Activated CD4-positive, alpha-beta T cell treated with anti-CD3 and anti-CD28 coated beads, Interleukin-2, Interleukin-6, amounts not matched to agents 100 ng/mL and 50 ng/mL, durations not matched to agents 16 hours and 8 hours (primary cell): ENCODE results near the gene MMRN2.
"Not testable (repeated sequence)": the region's sequence is repeated elsewhere in the genome, so short reads cannot be mapped to it uniquely, and the experiment has no call there.

ENCODE experiments used
- DNase-seq: peaks from one replicate; pipeline ENCODE4 v3.0.0-alpha.2; 2020

Gene MMRN2

DNA sequence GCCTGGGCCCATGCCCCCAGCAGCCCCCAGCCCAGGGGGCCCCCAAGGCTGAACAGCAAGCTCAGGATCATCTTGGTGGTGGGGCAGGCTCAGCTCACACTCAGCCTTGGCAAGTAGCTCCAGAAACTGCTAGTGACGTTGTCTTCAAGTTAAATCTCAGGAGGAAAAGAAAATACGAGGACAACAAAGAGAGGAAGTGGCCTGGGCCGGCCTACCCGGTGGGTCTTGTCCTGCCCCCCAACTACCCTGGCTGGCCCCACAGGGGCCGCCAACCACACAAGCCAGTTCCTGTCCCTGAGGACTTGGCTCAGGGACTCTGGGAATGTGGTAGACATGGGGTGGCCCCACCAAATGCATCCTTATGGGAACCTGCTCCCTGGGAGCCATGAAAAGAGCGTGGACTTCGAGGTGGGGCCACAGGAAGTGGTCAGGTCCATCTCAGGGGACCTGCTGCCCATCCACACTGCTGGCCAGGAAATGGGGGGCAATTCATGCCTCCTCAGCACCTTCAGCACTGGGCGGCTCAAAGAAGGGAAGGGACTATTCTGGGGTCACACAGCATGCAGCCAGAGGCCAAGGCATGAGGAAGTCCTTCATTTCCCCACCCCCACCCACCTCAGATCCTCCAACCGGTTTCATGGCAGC lies at the start of gene MMRN2:
MMRN2 (minus strand) TSS at position 145 of the 645 bp plus-strand sequence; CDS start at position 71, 74 bp downstream.
- DNase-seq = no peak

DNA sequence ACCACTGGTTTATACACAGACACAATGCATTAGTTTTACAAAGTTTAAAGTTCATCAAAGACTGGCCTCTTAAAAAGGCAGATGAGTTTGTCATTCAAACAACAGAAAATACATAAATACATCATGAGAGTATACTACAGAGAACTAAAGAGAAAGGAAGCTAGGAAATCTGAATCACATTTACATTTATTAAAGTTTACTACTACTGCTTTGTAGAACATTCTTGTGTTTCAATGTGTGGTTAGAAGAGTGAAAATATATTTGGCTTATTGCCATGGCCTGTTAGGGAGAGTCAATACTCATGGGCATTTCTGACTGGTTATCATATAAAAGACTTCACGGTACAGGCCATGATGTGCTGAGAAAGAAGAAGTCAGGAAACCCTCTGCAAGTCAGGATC lies 49.7 kb upstream of the MMRN2 start:
- DNase-seq = not testable (repeated sequence)

DNA sequence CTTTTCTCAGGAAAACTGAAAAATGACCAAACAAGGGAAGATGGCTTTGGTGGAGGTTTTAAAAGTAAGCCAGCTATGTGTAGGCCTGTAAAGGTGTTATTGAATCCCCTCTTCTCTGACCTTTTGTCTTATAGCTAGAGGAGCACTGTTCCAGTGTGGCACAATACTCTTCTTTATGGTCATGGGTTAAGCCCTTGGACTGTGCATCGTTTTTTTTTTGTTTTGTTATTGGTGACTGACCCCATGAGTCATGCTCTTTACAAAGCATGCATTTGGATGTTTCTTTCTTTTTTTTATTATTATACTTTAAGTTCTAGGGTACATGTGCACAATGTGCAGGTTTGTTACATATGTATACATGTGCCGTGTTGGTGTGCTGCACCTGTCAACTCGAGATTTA lies 43.1 kb upstream of the MMRN2 start:
- no peak for DNase-seq

- not testable (repeated sequence) for DNase-seq
These were observed 42.5 kb upstream of the MMRN2 start for GRCh38 chr10:86999802-87000403.

- no peak for DNase-seq
These were observed 35.5 kb upstream of the MMRN2 start for GRCh38 chr10:86992929-86993328.

DNA sequence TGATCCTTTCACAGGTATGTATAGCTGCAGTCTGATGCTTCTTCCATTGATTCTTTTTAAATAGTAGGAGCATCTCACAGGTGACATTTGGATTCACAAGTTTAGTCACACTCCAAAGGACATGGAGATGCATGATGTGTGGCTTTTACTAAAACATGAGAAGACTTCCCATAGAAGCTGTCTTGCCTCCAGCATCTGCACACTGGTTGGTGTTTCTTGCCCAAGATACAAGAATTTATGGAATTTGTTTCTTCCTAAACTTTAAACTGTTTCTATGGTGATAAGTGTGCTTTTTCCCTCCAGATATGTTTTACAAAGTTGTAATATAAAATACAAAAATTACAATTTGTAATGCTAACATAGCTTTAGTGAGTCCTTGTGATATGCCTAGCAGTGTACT lies 35.0 kb upstream of the MMRN2 start:
- no peak for DNase-seq

GRCh38 chr10:86991362-86991761 lies 33.9 kb upstream of the MMRN2 start:
- DNase-seq = not testable (repeated sequence)

DNA sequence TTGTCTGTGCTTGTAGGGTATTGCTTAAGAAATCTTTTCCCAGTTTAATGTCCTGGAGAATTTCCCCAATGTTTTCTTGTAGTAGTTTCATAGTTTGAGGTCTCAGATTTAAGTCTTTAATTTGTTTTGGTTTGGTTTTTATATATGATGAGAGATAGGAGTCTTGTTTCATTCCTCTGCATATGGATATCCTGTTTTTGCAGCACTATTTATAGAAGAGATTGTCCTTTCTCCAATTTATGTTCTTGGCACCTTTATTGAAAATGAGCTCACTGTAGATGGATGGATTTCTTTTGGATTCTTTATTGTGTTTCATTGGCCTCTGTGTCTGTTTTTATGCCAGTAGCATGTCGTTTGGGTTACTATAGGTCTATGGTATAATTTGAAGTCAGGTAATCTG lies 31.1 kb upstream of the MMRN2 start:
- DNase-seq = no peak

DNA sequence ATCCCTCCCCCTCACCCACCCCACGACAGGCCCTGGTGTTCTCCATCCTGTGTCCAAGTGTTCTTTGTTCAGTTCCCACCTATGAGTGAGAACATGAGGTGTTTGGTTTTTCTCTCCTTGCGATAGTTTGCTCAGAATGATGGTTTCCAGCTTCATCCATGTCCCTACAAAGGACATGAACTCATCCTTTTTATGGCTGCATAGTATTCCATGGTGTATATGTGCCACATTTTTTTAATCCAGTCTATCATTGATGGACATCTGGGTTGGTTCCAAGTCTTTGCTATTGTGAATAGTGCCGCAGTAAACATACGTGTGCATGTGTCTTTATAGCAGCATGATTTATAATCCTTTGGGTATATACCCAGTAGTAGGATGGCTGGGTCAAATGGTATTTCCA lies 27.1 kb upstream of the MMRN2 start:
- not testable (repeated sequence) for DNase-seq

DNA sequence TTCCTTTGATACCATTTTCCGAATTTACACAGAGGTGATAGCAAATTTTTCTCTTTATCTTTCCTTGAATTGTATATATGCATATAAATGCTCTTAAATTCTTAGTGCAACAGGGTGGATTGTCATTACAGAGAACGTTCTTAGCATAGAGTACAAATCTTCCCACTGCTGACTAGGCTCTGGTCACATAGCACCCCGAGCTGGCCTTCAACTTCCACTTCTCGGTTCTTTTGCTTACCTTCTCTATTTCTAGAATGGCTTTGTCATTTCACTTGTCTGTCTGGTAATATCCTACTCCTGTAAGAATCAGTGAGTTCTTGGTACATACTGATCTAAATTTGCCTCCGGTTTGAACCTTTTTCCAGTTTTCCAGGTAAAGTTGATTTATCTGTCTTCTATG lies 24.3 kb upstream of the MMRN2 start:
- no peak for DNase-seq

DNA sequence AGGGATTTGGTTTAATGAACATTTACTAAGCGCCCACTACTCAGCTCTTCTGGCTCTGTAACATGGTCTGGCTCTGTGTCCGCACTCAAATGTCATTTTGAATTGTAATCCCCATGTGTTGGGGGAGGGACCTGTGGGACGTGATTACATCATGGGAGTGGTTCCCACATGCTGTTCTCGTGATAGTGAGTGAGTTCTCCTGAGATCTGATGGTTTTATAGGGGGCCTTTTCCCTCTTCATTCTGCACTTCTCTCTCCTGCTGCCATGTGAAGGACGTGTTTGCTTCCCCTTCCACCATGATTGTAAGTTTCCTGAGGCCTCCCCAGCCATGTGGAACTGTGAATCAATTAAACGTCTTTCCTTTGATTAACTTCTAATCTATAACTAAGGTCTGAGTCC lies 23.6 kb upstream of the MMRN2 start:
- not testable (repeated sequence) for DNase-seq

DNA sequence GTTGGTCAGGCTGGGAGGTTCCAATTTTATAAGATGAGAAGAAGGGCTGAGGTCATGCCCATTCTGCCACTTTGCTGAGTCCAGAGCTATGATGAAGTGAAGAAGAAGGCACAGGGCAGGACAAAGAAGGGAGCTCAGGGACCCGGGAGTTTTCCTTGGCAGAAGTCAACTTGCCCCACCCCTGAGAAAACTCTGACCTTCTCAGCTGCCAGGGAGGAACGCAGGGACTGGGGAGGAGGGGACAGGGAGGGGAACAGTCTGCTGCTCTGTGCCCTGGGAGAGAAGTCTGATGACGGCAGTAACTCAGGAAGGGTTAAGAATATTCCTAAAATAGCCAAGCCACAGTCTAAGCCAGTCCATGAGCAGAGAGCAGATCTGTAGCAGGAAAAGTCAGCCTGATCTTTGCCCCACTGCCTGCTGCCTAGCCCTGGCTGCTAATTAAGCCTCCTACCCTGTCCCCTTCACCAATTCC lies 22.6 kb upstream of the MMRN2 start:
- no peak for DNase-seq

DNA sequence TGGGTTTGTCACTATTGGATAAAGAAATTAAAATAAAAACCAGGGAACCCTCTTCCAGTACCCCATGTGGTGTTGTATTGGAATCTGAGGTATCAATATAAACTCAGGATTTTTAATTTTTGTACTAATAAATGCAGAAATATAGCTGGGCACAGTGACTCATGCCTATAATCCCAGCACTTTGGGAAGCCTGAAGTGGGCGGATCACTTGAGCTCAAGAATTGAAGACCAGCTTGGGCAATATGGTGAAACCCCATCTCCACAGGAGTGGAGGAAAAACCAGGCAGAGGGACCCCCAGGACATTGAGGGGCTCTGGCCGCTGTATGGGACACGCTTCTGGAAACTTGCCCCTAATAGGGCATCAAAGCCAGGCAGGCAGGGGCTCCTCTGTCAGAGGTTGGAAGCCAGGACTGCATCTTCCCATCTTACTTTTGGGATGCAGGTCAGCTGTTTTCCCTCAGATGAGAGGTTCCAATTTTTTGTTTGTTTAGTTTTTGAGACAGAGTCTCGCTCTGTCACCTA lies 21.9 kb upstream of the MMRN2 start:
- DNase-seq = no peak

GRCh38 chr10:86978457-86978856 lies 21.0 kb upstream of the MMRN2 start:
- DNase-seq = not testable (repeated sequence)

GRCh38 chr10:86976362-86977056 lies 19.1 kb upstream of the MMRN2 start:
- no peak for DNase-seq

DNA sequence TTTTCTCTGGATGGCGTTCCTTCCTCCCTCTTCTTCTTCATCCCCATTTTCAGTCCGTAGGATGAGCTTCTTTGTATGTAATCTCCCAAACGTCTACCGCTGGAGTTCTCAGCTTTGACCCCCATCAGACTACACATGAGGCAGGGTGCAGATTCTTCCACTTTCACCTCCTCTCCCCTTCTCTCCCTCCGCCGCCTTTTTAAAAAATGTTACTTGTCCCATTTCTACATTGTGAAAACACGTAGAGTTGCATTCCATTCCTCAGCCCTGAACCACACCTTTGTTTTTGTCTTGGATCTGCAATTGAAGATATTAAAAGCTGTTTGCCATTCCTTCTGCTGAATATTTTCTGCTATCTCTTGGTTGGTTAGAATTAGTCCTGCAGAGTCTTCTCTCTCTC lies 17.1 kb upstream of the MMRN2 start:
- no peak for DNase-seq

GRCh38 chr10:86972613-86973380 lies 15.4 kb upstream of the MMRN2 start:
- DNase-seq = no peak

DNA sequence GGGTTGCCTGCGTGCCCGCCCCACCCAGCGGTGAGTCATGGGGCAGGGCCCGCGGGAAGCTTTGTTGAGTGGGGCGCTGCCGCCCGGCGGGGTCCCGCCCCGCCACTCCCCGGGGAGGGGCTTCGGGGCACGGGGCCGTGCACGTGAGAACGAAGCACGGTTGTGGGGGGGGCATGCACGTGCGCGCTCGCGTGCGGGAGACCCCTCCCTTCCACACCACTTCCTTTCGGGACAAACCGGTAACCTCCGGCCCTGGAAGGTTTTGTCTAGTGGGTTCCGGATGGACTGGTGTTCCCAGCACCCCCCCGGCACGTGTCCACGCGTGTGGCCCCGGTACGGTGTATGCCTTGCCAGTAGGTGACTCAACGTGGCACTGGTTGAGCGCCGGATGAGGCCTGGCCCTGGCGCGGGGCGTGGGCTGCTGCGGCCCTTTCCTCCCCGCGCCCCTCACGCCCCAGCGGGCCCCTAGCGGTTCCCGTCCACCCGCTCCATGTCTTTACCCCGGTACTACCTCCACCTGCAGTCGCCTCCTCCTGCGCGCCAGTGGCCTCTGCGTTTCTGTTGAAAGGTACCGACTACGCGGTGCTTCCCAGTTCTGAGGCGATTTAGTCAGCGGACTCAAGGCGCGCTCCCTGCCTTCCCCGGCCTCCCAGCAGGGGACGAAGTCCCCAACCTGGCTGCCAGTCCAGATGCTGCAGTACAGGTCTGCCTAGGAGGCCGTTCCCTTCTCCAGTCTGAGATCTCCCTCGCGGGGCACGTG lies 14.0 kb upstream of the MMRN2 start:
- DNase-seq = peak; percentile 88

- DNase-seq = no peak
These were observed 13.5 kb upstream of the MMRN2 start for GRCh38 chr10:86970982-86971231.

DNA sequence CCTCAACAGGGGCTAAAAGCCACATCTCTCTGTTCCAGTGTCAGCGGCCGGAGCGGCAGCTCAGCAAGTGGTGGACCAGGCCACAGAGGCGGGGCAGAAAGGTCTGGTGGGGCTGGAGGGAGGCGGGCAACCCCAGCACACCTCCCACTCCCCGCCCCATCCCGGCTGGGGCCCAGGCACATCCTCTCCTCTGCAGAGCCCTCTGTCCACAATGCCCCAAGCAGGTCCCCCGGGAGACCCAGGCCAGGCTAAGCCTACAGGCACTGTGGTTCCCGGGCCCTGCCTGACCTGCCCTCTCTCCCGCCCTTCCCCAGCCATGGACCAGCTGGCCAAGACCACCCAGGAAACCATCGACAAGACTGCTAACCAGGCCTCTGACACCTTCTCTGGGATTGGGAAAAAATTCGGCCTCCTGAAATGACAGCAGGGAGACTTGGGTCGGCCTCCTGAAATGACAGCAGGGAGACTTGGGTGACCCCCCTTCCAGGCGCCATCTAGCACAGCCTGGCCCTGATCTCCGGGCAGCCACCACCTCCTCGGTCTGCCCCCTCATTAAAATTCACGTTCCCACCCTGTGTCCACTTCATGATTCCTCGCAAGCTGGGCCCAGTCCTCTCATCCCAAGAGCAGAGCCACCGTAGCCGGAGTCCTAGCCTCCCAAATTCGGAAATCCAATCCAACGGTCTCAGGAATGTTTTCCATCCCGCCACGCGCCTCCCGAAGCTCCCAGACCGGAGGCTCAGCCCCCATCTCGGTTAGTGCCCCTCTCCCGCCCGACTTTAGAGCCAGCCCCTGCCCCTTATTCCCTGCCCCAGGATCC lies 13.0 kb upstream of the MMRN2 start:
- no peak for DNase-seq

DNA sequence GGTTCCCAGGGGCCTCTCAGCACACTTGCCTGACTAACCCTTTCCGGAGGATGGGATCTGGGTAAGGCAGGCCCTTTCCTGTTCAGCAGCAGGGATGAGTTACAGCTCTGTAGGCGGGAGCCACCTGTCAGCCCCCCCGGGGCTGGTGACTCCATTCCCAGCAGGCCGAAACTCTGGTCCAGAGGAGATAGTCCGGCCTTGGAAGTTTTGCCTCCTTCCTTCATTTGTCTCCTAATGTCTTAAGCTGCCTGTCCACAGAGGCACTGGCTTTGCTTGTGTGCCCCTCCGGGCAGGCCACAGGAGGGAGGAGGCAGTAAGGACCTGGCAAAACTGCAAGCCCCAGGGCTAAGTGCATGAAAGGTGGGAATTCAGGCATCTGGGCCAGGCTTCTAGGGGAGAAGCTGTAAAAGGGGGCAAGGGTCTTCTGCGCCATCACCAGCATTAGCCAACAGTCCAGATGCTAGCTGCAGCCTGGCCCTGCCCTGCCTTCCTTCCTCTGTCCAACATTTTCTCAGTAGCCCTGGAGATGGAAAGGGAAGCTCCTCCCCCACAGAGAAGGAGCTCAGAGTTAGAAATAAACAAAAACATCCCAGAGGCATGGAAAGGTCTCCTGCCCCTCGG lies 12.1 kb upstream of the MMRN2 start:
- no peak for DNase-seq
